ENCODE measurements around the gene PGBD2. TPM values are rescaled to one million over a fixed set of nuclear protein-coding genes. Genes with fewer than 3 reads are reported as not detected.

PGBD2 gene
- total RNA-seq, 2 donors from 2014 or later = 6.3 to 7.5 TPM

DNA sequence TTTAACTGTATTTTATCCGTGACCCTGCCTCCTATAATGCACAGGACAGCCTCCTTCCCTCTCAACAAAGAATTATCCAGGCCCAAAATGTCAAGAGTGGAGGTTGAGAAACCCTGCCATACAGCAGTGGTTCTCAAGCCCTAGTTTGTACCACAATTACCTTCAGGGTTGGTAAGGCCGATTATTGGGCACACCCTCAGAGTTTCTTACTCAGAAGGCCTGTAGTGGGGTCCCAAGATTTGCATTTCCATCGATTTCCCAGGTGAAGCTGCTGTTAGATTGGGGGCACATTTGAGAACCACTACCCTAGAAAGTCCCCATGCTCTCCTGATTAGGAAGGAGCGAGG is 400 bp upstream of the PGBD2 start:
- 18 to 23% methylated on average over 4 of the region's 4 CpGs for WGBS, 2 donors
- no peak for ATAC-seq
- peak overlapping the region in 1 of 2 donors; percentile 31 for H3K4me3 ChIP-seq
- no peak for TF ChIP-seq CTCF (IDR thresholded peaks at IDR 0.05)
- TF ChIP-seq POLR2A (IDR thresholded peaks at IDR 0.05) = no peak
- DNase-seq = no peak
- intact Hi-C loops (cut with DNase I) = no loop called here
- peak overlapping the region; percentile 88 to 96 (median 93) for H3K27ac ChIP-seq
- H3K9me3 ChIP-seq = no peaks in the 10 kb centered on the region
- H3K36me3 ChIP-seq (replicated peaks in 1 of 2; ENCODE audit: insufficient read depth in 1 of 2, low read depth in 2 of 2) = no peaks in the 10 kb centered on the region
- peaks cover 40% of the 10 kb centered on the region for H3K4me1 ChIP-seq
- H3K27me3 ChIP-seq = no peaks in the 10 kb centered on the region

GRCh38 chr1:248906753-248907661 is 972 bp downstream of the PGBD2 start:
- DNase-seq (peak; percentile 21 to 35 (median 33)), ATAC-seq (peak; percentile 29)
- Histone ChIP-seq H3K4me3 (peak overlapping the region in 1 of 2 donors; percentile 23), H3K9me3 (no peaks in the 10 kb centered on the region), H3K4me1 (peaks cover 40% of the 10 kb centered on the region), H3K36me3 (replicated peaks in 1 of 2; ENCODE audit: insufficient read depth in 1 of 2, low read depth in 2 of 2) (no peaks in the 10 kb centered on the region), H3K27me3 (no peaks in the 10 kb centered on the region), H3K27ac (peak overlapping the region; percentile 88 to 96 (median 93))
- intact Hi-C loops (cut with DNase I) = no loop called here
- 10 to 15% methylated on average over 13 to 18 of the region's 18 CpGs for WGBS, 2 donors
- TF ChIP-seq CTCF (IDR thresholded peaks at IDR 0.05) = no peak
- TF ChIP-seq POLR2A (IDR thresholded peaks at IDR 0.05) = peak in 1 of 3 donors; percentile 5

GRCh38 chr1:248910761-248911160 is 4.7 kb downstream of the PGBD2 start:
- WGBS, 2 donors = 88 to 93% methylated on average over 6 of the region's 6 CpGs
- H3K9me3 ChIP-seq = no peaks in the 10 kb centered on the region
- H3K27me3 ChIP-seq = no peaks in the 10 kb centered on the region
- ATAC-seq (no peak), DNase-seq (no peak)
- no peak overlapping the region for H3K4me3 ChIP-seq
- peaks cover 37% of the 10 kb centered on the region for H3K4me1 ChIP-seq
- intact Hi-C loops (cut with DNase I) = no loop called here
- H3K27ac ChIP-seq = no peak overlapping the region
- peaks cover 0 to 10% of the 10 kb centered on the region in 2 donors for H3K36me3 ChIP-seq (replicated peaks in 1 of 2; ENCODE audit: insufficient read depth in 1 of 2, low read depth in 2 of 2)
- TF ChIP-seq CTCF (IDR thresholded peaks at IDR 0.05) (no peak), POLR2A (IDR thresholded peaks at IDR 0.05) (no peak)

DNA sequence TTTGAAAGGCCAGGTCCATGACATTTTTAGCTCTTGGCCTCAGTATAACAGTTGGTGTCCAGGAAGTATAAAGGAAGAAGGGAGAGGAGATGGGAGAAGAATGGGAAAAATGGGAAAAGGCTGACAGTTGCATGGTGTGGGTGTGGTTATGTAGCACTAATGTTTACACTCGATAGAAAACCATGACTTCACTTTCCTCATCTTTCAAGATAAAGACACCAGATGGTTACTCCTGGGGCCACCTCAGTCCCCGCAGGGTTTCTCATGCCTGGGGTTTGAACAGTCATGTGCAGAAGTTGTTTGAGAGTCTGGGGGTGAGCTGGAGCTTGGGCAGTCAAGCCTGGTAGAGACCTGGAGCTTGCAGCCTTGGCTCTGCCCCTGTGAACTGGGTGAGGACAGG is 7.9 kb downstream of the PGBD2 start:
- H3K4me3 ChIP-seq = no peak overlapping the region
- H3K36me3 ChIP-seq (replicated peaks in 1 of 2; ENCODE audit: insufficient read depth in 1 of 2, low read depth in 2 of 2) = peaks cover 0 to 27% of the 10 kb centered on the region in 2 donors
- H3K27ac ChIP-seq = no peak overlapping the region
- no peaks in the 10 kb centered on the region for H3K9me3 ChIP-seq
- H3K27me3 ChIP-seq = no peaks in the 10 kb centered on the region
- DNase-seq (no peak), ATAC-seq (no peak)
- TF ChIP-seq POLR2A (IDR thresholded peaks at IDR 0.05) = no peak
- no peak for TF ChIP-seq CTCF (IDR thresholded peaks at IDR 0.05)
- WGBS, 2 donors = 66 to 70% methylated on average over 2 of the region's 2 CpGs
- peaks cover 14% of the 10 kb centered on the region for H3K4me1 ChIP-seq
- intact Hi-C loops (cut with DNase I) = no loop called here
